GM15510 (cell line): Measurements from ENCODE around the gene ART1.

Experiments
- POLR2A ChIP-seq: IDR thresholded peaks from 3 replicates; pipeline ENCODE4 v1.6.1; 2011; ENCODE audit warnings: borderline replicate concordance; ENCODE audit not compliant: insufficient read length; ENCODE audit errors: extremely low read depth

The ART1 gene, protein sequence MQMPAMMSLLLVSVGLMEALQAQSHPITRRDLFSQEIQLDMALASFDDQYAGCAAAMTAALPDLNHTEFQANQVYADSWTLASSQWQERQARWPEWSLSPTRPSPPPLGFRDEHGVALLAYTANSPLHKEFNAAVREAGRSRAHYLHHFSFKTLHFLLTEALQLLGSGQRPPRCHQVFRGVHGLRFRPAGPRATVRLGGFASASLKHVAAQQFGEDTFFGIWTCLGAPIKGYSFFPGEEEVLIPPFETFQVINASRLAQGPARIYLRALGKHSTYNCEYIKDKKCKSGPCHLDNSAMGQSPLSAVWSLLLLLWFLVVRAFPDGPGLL

DNA sequence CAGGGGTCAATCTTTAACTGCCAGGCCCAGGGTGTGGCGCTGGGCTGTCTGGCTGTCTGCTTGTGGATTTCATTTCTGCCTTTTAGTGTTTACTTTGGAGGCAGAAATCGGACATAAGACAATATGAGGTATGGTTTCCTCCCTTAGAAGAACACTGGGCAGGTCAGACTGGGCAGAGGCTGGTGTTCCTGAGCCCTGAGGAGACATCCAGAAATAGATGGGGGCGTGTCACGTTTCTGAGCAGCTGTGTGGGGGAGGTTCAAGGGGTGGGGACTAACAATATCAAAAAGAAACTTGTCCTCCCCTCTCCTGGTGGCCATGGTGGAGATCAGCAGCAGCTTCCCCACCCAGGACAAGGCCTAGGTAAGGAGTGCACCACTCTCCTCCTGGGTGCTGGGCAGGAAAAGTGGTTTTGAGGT, at the start of gene ART1:
TSS of gene ART1 (plus strand) at position 312 of the 419 bp plus-strand sequence. CDS start 14,086 bp downstream, outside the sequence.
- no peak for TF ChIP-seq POLR2A

DNA sequence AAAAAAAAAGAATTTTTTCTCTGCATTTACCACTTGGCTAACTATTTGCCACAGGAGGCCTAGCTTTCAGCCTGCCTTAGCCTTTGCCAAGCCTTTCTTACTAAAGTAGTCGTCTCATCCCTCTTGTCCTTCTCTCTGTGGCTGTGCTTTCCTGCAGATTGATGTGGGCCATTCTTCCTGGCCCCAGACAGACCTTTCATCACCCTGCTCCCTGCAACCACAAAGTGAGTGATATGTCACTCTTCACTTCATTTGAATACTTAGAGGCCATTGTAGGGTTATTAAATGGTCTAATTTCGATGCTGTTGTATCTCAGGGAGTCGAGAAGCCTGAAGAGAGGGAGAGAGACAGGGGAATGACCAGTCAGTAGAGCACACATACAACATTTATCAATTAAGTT, 40.8 kb upstream of the ART1 start:
- no peak for TF ChIP-seq POLR2A

DNA sequence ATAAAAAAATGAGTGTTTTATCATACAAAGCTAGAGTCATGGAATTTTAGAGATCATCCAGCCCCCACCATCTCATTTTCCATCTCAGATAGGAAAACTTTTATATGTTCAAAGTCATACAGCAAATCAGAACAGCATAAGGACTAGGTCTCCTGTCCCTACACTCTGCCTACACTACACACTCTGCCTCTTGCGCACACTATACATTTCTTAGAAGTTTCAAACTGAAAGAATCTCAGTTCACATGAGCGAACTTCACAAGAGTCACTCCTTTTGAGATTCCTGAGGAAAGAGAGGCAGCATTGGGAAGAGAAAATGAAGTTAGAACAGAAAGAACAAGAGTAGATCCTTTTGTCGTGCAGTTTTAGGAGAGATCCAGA, 39.7 kb upstream of the ART1 start:
- TF ChIP-seq POLR2A: no peak

DNA sequence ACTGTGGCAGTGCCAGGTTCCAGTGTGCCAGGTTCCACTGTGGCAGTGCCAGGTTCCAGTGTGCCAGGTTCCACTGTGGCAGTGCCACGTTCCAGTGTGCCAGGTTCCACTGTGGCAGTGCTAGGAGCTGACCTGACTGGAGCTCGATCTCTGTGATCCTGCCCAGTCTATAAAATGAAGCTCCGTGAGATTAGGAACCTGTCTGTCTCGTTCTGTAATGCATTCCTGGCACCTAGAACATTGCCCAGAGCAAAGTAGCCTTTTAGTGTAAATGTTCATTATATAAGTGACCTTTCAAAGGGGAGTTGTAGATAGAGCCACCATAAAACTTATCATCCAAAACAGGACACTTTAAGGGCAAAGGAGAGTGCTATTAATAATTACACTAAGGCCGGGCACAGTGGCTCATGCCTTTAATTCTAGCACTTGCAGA, 39.1 kb upstream of the ART1 start:
- no peak for TF ChIP-seq POLR2A

DNA sequence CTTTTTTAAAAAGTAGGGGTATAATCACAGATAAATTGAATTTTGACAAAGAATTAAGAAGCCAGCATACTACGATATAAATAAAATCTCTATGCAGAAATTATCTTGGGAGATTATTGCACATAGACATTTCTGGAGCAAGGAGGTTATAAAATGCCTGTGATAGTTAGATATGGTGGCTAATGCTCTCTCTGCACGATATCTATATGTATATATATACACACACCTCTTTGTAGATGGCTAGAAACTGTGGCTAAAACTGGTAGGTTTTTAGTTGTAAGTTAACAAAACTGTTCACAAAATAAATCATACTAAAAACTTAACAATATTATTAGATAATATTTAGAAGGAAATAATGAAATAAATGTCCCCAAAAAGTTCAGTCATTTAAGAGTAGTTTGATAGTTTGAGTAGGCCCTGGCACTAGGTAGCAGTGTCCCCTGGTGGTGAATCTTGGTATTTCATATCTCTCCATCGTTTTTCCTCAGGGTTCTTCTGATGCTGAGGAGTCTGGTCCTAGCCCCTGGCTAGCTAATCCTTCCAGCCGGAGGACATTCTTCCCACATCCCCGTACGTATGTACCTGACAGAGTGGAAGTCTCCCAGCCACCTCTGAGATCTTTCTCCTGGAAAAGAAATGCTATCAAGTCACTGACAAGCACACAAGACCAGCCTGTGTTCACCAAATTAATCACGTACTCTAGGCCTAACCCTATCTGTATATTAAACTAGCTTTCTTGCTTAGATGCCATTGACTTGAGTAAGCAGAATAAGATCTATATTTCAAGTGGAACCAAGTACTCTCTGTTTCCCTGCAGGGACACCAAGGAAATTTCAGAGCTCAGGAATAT, 35.3 kb upstream of the ART1 start:
- no peak for TF ChIP-seq POLR2A

DNA sequence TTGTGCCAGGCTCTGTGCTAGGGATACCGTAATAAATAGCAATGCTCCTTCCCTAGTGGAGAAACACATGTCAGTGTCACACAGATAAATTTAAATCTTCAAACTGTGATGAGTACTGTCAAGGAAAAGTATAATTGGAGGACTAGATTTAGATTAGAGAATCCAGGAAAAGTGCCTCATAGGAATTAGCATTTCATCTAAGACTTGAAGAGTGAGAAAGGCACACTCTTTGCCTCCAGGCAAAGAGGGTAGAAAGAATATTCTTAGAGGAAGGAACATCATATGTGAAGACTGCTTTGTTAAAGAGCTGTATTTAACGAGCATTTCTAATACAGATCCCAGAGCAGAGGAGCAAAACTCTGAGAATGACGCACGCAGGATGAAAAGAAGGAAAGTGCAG, 34.1 kb upstream of the ART1 start:
- no peak for TF ChIP-seq POLR2A

DNA sequence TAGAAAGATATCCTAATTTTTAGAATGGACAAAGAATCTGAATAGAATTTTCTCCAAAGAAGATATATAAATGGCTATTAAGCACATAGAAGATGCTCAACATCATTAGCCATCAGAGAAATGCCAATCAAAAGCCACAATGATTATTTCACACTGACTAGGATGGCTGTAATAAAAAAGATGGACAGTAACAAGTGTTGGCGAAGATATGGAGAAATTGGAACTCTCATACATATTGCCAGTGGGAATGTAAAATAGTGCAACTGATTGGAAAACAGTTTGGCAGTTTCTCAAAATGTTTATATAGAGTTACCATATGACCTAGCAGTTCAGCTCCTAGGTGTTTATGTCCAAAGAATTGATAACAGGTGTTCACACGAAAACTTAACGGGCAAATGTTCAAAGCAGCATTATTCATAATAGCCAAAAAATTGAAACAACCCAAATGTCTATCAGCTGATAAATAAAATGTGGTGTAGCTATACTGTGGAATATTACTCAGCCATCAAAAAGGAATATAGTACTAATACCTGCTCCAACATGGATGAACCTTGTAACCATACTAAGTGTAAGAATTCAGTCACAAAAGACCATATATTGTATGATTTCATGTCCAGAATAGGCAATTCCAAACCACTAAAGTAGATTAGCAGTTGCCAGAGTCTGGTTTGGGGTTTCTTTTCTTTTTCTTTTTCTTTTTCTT, 32.8 kb upstream of the ART1 start:
- no peak for TF ChIP-seq POLR2A

DNA sequence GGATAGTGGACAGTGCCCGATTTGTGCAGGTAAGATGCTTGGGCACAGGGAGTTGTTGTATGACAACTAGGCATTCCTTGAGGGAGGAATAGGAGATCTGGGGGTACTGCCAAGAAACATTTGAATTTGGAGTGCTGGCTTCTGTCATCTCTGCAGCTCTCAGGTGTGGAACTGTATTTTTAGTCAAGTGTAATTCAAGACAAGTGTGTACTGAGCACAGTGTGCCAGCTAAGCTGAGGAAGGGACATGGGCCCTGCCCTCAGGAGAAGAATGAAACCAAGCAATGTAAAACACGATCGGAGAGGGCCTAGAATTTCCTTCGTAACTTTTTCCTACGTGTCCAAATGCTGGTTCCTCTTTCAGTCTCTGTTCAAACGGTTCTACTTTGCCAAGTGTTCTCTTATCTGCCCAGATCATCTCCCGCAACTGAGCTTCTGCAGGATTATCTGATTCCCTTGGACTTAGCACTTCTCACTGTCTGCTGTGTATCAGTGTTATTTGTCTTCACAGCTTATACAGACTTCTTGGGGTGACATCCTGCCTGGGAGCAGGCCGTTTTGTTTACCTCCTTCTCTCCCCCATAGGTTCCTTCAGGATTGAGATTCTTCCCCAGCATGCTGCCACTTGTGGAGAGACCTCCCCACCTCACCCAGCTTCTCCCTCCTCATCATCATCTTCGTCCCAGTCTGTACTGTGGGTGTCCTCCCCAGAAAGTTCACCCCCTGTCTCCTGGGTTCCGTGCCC, 30.8 kb upstream of the ART1 start:
- TF ChIP-seq POLR2A: no peak

DNA sequence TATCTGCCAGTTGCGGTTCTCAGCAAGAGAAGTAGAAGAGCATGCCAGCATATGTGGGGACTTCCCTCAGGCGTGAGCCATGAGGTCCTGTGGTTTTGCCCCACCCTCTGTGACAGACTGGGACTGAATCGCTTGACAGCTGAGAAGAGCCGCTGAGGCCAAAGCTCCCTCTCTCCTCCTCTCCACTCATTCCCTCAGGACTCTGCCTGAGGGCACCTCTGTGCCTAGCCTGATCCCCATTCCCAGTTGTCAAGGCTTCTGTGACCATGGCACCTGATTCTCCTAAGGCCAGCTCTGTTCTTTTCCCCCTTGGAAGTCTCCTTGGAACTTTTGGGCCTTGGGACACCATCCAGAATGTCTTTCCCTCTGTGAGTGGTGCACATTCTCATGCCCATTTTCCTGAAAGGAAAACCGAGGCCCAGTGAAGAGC, 30.2 kb upstream of the ART1 start:
- no peak for TF ChIP-seq POLR2A

DNA sequence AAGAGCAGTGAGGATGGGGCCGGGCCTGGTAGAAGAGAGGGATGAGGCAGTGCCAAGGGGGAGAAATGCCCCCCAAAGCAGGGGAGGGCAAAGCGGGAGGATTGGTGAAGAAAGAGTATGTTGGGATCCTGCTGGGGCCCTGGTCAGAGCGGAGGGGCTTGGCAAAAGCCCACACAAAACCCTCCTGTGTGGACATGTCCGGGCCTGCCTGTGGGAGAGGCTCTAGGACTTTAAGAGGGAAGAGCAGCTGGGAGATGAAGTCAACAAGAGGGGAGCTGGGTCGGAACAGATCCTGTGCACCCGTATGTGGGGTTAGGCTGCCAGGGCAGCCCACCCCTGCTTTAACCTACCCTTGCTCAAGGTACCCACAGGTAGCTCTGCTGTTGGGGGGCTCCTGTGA, 28.9 kb upstream of the ART1 start:
- TF ChIP-seq POLR2A: no peak

DNA sequence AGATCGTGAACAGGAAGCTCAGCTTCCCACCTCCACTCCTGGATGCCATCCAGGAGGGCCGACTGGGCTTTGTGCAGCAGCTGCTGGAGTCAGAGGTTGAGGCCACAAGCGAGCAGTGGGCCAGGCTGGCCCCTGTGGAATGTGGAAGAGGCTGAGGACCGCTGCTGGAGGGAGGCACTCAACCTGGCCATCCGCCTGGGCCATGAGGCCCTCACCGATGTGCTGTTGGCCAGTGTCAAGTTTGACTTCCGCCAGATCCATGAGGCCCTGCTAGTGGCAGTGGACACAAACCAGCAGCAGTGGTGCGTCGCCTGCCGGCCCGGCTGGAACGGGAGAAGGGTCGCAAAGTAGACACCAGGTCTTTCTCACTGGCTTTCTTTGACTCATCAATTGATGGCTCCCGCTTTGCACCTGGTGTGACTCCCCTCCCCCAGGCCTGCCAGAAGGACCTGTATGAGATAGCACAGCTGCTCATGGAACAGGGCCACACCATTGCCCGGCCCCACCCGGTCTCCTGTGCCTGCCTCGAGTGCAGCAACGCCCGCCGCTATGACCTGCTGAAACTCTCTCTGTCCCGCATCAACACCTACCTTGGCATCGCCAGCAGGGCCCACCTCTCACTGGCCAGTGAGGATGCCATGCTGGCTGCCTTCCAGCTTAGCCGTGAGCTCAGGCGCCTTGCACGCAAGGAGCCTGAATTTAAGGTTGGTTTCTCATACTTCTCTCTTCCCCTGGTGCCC, 28.0 kb upstream of the ART1 start:
- no peak for TF ChIP-seq POLR2A

DNA sequence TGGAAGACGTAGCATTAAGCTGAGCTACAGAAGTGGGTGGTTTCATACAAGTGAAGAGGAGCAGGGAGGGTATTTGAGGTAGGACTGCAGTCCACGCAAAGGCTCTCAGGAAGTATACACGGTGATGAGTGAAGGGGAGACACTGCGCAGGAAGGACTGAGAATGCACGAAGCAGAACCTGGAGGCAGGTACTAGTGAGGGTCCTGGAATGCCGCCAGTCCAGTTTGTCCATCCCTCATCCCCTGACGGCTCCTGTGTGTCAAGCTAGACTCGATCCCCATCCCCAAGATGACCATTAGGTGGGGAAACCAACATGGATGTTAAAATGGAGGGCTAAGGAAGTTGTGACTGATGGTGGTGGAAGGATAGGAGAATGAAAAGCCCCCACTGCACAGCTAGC, 26.9 kb upstream of the ART1 start:
- TF ChIP-seq POLR2A: no peak

DNA sequence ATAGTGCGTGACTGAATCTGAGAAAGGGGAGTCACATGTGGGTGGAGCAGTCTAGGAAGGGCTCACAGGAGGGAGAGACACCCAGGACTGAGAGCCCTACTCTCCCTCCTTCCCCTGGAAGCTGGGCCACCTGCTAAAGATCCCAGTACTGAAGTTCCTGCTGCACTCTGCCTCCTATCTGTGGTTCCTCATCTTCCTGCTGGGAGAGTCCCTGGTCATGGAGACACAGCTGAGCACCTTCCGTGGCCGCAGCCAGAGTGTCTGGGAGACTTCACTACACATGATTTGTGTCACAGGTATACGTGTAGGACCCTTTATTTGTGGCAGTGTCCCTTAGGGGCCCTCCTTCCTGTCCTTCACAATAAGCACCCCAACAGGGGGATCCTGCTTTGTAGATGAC, 22.4 kb upstream of the ART1 start:
- no peak for TF ChIP-seq POLR2A

DNA sequence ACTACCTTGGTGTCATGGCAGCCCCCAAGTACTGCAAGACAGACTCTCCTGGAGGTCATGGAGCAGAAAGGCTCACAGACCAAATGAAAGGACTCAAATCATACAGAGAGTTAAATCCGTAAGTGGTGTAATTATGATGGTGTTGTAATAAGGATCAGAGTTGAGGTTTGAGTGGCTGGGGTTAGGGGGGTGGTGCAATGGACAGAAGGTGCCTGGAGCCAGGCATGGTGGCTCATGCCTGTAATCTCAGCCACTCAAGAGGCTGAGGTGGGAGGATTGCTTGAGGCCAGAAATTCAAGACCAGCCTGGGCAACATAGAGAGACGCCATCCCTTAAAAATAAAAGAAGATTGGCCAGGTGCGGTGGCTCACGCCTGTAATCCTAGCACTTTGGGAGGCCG, 21.8 kb upstream of the ART1 start:
- no peak for TF ChIP-seq POLR2A

DNA sequence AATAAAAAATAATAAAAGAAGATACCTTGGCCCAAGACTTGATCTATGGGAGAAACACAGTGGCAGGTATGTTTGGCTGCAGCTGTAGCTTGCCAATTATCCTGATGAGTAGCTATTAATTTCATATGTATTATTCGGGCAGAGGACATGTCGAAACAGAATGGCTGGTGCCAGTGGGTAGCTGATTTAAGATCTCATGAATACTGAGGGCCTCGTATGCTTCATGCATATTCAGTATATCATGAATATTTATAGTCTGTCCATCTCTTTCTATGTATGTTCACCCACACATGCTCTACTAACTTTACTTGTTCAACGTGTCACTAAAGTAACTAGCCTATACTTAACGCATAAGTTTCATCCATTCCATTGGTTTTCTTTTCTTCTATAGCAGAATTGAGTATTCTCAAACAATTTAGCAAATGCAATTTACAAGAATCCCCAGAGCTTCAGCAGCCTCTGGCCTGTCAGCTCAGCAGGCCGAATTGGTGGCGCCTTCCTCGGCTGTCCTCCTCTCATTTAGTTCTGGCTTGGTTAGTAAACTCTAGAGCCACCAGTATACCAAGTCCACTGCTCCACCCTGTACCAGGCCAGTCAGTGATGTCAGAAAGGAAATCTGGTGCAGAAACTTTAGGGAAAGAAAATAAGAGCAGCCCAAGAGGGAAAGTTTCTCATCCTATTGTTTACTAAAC, 21.0 kb upstream of the ART1 start:
- no peak for TF ChIP-seq POLR2A
